ENCODE measurements around the gene RBKS.

DNA sequence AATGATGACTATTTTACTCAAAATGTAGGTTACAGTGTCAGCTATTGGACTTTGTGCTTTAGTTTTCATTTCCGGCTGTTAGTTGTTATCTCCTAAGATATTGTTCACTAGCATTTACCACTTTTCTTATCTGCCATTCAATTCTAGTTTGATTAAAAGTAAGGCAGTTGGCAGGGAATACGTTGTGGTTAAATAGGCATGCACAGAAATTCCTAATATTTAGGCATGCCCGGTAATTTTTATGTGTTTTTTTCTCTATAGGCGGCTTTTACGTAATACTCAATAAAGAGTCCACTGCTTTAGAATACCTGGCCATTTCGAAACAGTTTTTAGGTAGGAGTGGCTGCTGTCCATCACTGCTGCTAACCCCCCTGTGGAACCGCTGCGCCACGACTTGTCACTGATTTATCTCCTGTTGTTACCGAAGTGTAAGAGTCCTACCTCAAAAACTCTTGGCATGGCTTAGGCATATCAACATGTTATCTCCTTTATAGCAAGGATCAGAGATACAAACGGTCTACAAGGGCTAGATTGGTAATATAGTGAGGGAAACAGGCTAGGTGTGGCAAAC, 39.8 kb upstream of the RBKS start:
- TF ChIP-seq, protein P1, sequence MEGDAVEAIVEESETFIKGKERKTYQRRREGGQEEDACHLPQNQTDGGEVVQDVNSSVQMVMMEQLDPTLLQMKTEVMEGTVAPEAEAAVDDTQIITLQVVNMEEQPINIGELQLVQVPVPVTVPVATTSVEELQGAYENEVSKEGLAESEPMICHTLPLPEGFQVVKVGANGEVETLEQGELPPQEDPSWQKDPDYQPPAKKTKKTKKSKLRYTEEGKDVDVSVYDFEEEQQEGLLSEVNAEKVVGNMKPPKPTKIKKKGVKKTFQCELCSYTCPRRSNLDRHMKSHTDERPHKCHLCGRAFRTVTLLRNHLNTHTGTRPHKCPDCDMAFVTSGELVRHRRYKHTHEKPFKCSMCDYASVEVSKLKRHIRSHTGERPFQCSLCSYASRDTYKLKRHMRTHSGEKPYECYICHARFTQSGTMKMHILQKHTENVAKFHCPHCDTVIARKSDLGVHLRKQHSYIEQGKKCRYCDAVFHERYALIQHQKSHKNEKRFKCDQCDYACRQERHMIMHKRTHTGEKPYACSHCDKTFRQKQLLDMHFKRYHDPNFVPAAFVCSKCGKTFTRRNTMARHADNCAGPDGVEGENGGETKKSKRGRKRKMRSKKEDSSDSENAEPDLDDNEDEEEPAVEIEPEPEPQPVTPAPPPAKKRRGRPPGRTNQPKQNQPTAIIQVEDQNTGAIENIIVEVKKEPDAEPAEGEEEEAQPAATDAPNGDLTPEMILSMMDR (IDR thresholded peaks at IDR 0.05; ENCODE audit: low read depth, low read length): no peak
- TF ChIP-seq EZH2phosphoT487 (IDR thresholded peaks at IDR 0.05; ENCODE audit: low read depth): no peak
